Activated CD4-positive, alpha-beta memory T cell treated with anti-CD3 and anti-CD28 coated beads for 36 hours (primary cell): ENCODE data around the gene FSCN2. TPM values are rescaled to one million over a fixed set of nuclear protein-coding genes. Genes with fewer than 3 reads are reported as not detected.
"Not testable (repeated sequence)": the region's sequence is repeated elsewhere in the genome, so short reads cannot be mapped to it uniquely, and the experiment has no call there.

Experiments
- CTCF ChIA-PET: fragments of 350-600 bp; sonication (Branson Sonifier 250); formaldehyde crosslinking; loops from one replicate; lab custom pipeline; 2021; ENCODE audit warnings: antibody characterized with exemption, inconsistent platforms; lab: Charles Lee
- POLR2A ChIA-PET: fragments of 350-600 bp; sonication (Branson Sonifier 250); formaldehyde crosslinking; loops from one replicate; lab custom pipeline; 2021; ENCODE audit warnings: antibody characterized with exemption; lab: Charles Lee
- DNase-seq: peaks from one replicate; pipeline ENCODE4 v3.0.0-alpha.2; 2020
- H3K27ac Mint-ChIP-seq: one replicate; pipeline ENCODE4 v1.8.0; 2021; ENCODE audit warnings: mixed read lengths
- H3K27me3 Mint-ChIP-seq: one replicate; pipeline ENCODE4 v1.8.0; 2021; ENCODE audit warnings: mixed read lengths
- H3K36me3 Mint-ChIP-seq: one replicate; pipeline ENCODE4 v1.8.0; 2021; ENCODE audit warnings: mixed read lengths
- H3K4me1 Mint-ChIP-seq: one replicate; pipeline ENCODE4 v1.8.0; 2021; ENCODE audit warnings: low read depth, mixed read lengths
- H3K4me3 Mint-ChIP-seq: one replicate; pipeline ENCODE4 v1.8.0; 2021; ENCODE audit warnings: mild to moderate bottlenecking, mixed read lengths
- H3K9me3 Mint-ChIP-seq: one replicate; pipeline ENCODE4 v1.8.0; 2021; ENCODE audit warnings: mixed read lengths
- intact Hi-C: fragments of 100-400 bp; cut with micrococcal nuclease; formaldehyde crosslinking; loops from one replicate; pipeline ENCODE4 v1.15.1; 2023
- total RNA-seq, 2 experiments: library from RNA; stranded (reverse); gene quantifications; one replicate each; pipeline ENCODE4 v1.2.3, GENCODE V29; 2021

FSCN2 gene
- total RNA-seq, 2 experiments from 2014 or later = 0.33 to 0.46 TPM

DNA sequence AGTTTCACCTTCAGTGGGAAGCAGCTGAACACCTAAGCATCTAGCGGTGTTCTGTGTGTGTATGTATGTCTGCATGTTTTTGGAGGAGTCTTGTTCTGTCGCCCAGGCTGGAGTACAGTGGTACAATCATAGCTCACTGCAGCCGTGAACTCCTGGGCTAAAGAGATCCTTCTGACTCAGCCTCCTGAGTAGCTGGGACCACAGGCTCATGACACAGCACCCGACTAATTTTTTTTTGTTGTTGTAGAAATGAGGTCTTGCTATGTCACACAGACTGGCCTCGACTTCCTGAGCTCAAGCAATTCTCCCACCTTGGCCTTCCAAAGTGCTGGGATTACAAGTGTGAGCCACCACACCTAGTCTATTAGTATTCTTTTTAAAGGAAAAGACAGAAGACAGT, 54.2 kb downstream of the FSCN2 start:
- ChIA-PET POLR2A (no interaction called here), CTCF (interaction anchor here (0.6 kb wide), 1 partner anchor 19 kb away, joined by 4 read pairs; no protein-coding TSS in a partner anchor)
- Mint-ChIP-seq H3K36me3 (peaks cover 47% of the 10 kb centered on the region), H3K9me3 (no peaks in the 10 kb centered on the region), H3K4me1 (peaks cover 11% of the 10 kb centered on the region), H3K4me3 (no peak overlapping the region), H3K27ac (no peak overlapping the region), H3K27me3 (no peaks in the 10 kb centered on the region)
- DNase-seq = no peak
- intact Hi-C loops = no loop called here

DNA sequence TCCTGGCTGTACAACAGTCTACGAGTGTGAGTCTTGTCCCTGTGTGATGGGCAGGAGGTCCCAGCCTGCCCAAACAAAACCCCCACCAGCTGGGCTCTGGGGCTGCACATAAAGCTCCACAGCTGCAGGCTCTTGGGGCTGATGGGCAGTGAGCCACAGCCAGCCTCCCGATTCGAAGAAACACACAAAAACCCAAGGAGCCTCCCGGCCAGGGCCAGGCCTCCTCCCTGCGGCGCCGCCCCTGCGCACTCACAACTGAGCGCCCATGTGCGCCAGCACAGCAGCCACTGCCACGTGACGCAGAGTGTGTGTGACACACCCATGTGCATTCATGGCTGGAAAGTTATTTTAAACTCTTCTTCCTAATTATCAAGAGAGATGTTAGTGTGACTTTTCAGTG, 54.6 kb downstream of the FSCN2 start:
- no peak overlapping the region for H3K27ac Mint-ChIP-seq

DNA sequence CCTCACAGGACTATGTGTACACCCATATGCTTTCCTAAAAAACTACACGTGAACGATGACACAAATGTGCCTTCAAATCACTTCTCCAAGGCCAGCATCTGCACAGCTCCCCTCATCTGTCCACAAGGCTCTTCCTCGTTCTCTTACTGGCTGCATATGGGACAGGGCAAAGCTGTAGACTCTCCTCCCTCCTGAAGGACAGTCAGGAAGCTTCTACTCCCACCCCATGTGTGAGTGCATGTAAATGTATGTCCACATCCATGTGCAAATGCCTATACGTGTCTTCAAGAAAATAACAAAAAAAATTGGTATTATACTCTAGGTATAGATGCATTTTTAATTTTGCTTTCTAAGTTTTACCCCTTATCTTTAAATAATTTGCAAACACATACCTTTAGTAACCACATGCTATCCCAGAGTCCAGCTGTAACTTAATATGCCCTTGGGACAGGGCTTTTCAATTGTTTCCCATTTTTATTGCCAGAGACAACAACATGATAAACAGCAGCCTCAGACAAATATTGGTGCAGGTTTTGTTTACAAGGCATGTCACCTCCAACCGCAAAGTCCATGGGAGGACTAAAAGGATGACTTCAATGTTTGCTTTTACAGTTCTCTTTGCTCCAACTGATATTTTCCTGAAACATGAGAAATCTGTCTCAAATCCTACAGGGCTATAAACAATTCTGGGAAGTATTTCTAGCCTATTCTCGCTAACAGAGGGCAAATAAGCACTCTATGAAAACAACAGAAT, 55.6 kb downstream of the FSCN2 start:
- POLR2A ChIA-PET = no interaction called here
- Mint-ChIP-seq H3K4me3 (no peak overlapping the region), H3K27ac (no peak overlapping the region), H3K4me1 (peaks cover 8% of the 10 kb centered on the region), H3K36me3 (peaks cover 57% of the 10 kb centered on the region), H3K27me3 (no peaks in the 10 kb centered on the region), H3K9me3 (no peaks in the 10 kb centered on the region)
- DNase-seq = no peak
- CTCF ChIA-PET = no interaction called here
- intact Hi-C loops = no loop called here

More for the DNA sequence above, 54.6 kb downstream of the FSCN2 start:
- ChIA-PET CTCF (no interaction called here), POLR2A (no interaction called here)
- Mint-ChIP-seq H3K4me3 (no peak overlapping the region), H3K27me3 (no peaks in the 10 kb centered on the region), H3K9me3 (no peaks in the 10 kb centered on the region), H3K4me1 (peaks cover 11% of the 10 kb centered on the region), H3K36me3 (peaks cover 48% of the 10 kb centered on the region)
- intact Hi-C loops = no loop called here
- no peak for DNase-seq

DNA sequence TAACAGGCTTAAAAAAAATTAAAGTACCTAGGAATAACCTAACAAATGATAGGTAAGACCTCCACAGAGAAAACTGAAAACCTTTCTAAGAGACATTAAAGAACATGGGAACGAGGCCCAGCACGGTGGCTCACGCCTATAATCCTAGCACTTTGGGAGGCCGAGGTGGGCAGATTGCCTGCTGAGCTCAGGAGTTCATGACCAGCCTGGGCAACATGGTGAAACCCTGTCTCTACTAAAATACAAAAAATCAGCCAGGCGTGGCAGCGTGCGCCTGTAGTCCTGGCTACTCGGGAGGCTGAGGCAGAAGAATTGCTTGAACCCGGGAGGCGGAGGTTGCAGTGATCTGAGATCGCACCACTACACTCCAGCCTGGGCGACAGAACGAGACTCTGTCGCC, 56.6 kb downstream of the FSCN2 start:
- CTCF ChIA-PET = interaction anchor here (0.8 kb wide), 1 partner anchor 16 kb away, joined by 3 read pairs; no protein-coding TSS in a partner anchor
- H3K27ac Mint-ChIP-seq, H3K4me1 Mint-ChIP-seq, DNase-seq, H3K9me3 Mint-ChIP-seq, H3K27me3 Mint-ChIP-seq, H3K4me3 Mint-ChIP-seq, intact Hi-C loops: not testable (repeated sequence)
- POLR2A ChIA-PET = interaction anchor here (0.6 kb wide), 2 partner anchors 248 to 319 kb away, joined by 3 to 4 read pairs; no protein-coding TSS in a partner anchor
- H3K36me3 Mint-ChIP-seq = peaks cover 59% of the 10 kb centered on the region

DNA sequence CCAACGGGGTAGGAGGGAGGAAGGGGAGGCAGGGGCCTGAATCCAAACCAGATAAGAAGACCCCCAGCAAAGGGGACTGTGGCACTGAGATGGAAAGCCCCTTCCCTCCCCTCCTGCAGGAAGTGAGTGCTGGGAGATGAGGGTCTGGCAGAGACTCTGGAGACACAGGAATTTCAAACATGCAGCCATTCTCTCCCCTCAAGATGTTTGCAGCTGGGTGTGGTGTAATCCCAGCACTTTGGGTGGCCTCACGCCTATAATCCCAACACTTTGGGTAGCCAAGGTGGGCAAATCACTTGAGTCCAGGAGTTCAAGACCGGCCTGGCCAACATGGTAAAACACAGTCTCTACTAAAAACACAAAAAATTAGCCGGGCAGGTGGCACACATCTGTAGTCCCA, 57.9 kb downstream of the FSCN2 start:
- POLR2A ChIA-PET = interaction anchor here (0.6 kb wide), 1 partner anchor 217 kb away, joined by 3 read pairs; no protein-coding TSS in a partner anchor
- H3K9me3 Mint-ChIP-seq = no peaks in the 10 kb centered on the region
- no peak for DNase-seq
- H3K36me3 Mint-ChIP-seq = peaks cover 62% of the 10 kb centered on the region
- H3K27me3 Mint-ChIP-seq = no peaks in the 10 kb centered on the region
- CTCF ChIA-PET = interaction anchor here (0.9 kb wide), 1 partner anchor 14 kb away, joined by 6 read pairs; no protein-coding TSS in a partner anchor
- H3K4me3 Mint-ChIP-seq = no peak overlapping the region
- H3K4me1 Mint-ChIP-seq = no peaks in the 10 kb centered on the region
- intact Hi-C loops = no loop called here
- H3K27ac Mint-ChIP-seq = no peak overlapping the region

Other genes starting within 250 kb of the FSCN2 start
- 10 to 100 TPM; 60.7 to 60.9 TPM for gene SLC38A10, start 233.1 kb upstream of the FSCN2 start, total RNA-seq
- gene BAHCC1, start 132.9 kb upstream of the FSCN2 start, total RNA-seq = under 1 TPM in 1 of 2 experiments, not detected in 1; 0.10 TPM
- 1,000 to 10,000 TPM; 3,773 to 3,928 TPM for gene ACTG1, start 15.6 kb upstream of the FSCN2 start, total RNA-seq
- gene FAAP100, start 24.0 kb downstream of the FSCN2 start, total RNA-seq = 10 to 100 TPM; 33.5 to 39.7 TPM
- 10 to 100 TPM; 78.4 to 93.2 TPM for gene NPLOC4, start 108.7 kb downstream of the FSCN2 start, total RNA-seq
- gene TSPAN10, start 108.8 kb downstream of the FSCN2 start, total RNA-seq = under 1 TPM; 0.36 to 0.45 TPM
- 1 to 10 TPM; 1.1 to 1.5 TPM for gene PDE6G, start 128.2 kb downstream of the FSCN2 start, total RNA-seq
- 10 to 100 TPM; 49.6 to 57.7 TPM for gene OXLD1, start 138.2 kb downstream of the FSCN2 start, total RNA-seq
- gene CCDC137, start 138.4 kb downstream of the FSCN2 start, total RNA-seq = 10 to 100 TPM; 34.0 to 36.8 TPM
- 10 to 100 TPM; 15.1 to 17.1 TPM for gene ARL16, start 155.4 kb downstream of the FSCN2 start, total RNA-seq
- 100 to 1,000 TPM in 1 of 2 experiments, 10 to 100 TPM in 1; 96.9 to 111 TPM for gene HGS, start 155.6 kb downstream of the FSCN2 start, total RNA-seq
- gene MRPL12, start 175.0 kb downstream of the FSCN2 start, total RNA-seq = 100 to 1,000 TPM; 112 to 118 TPM
- gene SLC25A10, start 183.9 kb downstream of the FSCN2 start, total RNA-seq = 10 to 100 TPM; 25.1 to 25.7 TPM